HEK293T (cell line): ENCODE measurements around the gene VMP1.
"Not testable (repeated sequence)": the region's sequence is repeated elsewhere in the genome, so short reads cannot be mapped to it uniquely, and the experiment has no call there.

Experiments
- CTCF ChIA-PET: fragments of 350-600 bp; formaldehyde crosslinking; extraction: SDS; loops from one replicate; lab custom pipeline; 2021; ENCODE audit warnings: antibody characterized with exemption, inconsistent platforms; lab: Yijun Ruan, JAX
- POLR2A ChIA-PET: fragments of 350-600 bp; formaldehyde crosslinking; extraction: SDS; loops from one replicate; lab custom pipeline; 2020; ENCODE audit warnings: antibody characterized with exemption, inconsistent platforms; lab: Yijun Ruan, JAX
- DNase-seq: peaks from one replicate; pipeline ENCODE4 v3.0.0; 2012; ENCODE audit warnings: mixed read lengths; ENCODE audit errors: extremely low spot score
- ARNT ChIP-seq: fragments of 450-650 bp; IDR thresholded peaks from 2 replicates; pipeline ENCODE4 v1.6.1; 2017; ENCODE audit warnings: mild to moderate bottlenecking
- BHLHE40 ChIP-seq: fragments of 450-650 bp; IDR thresholded peaks from 2 replicates; pipeline ENCODE4 v1.6.1; 2016; ENCODE audit warnings: mild to moderate bottlenecking, moderate library complexity, borderline replicate concordance
- CTBP1 ChIP-seq: fragments of 450-650 bp; IDR thresholded peaks from 2 replicates; pipeline ENCODE4 v1.6.1; 2016; ENCODE audit warnings: borderline replicate concordance
- ELF4 ChIP-seq: fragments of 450-650 bp; IDR thresholded peaks from 2 replicates; pipeline ENCODE4 v1.6.1; 2017; ENCODE audit warnings: antibody characterized with exemption
- FOXA1 ChIP-seq: fragments of 450-650 bp; IDR thresholded peaks from 2 replicates; pipeline ENCODE4 v1.6.1; 2016; ENCODE audit warnings: mild to moderate bottlenecking
- FOXK2 ChIP-seq: fragments of 450-650 bp; IDR thresholded peaks from 2 replicates; pipeline ENCODE4 v1.6.1; 2016; ENCODE audit warnings: mild to moderate bottlenecking
- FOXM1 ChIP-seq: fragments of 450-650 bp; IDR thresholded peaks from 2 replicates; pipeline ENCODE4 v1.6.1; 2017; ENCODE audit warnings: mild to moderate bottlenecking, borderline replicate concordance
- HDGF ChIP-seq: fragments of 450-650 bp; IDR thresholded peaks from 2 replicates; pipeline ENCODE4 v1.6.1; 2017; ENCODE audit warnings: antibody characterized with exemption, borderline replicate concordance
- L3MBTL2 ChIP-seq: fragments of 450-650 bp; conservative IDR thresholded peaks from 2 replicates; pipeline ENCODE4 v1.6.1; 2016; ENCODE audit warnings: mild to moderate bottlenecking
- LEF1 ChIP-seq: fragments of 450-650 bp; IDR thresholded peaks from 2 replicates; pipeline ENCODE4 v1.6.1; 2017; ENCODE audit warnings: mild to moderate bottlenecking, borderline replicate concordance
- NFRKB ChIP-seq: fragments of 450-650 bp; IDR thresholded peaks from 2 replicates; pipeline ENCODE4 v1.6.1; 2016; ENCODE audit warnings: mild to moderate bottlenecking, moderate library complexity
- SP1 ChIP-seq: fragments of 450-650 bp; IDR thresholded peaks from 2 replicates; pipeline ENCODE4 v1.6.1; 2017
- SUZ12 ChIP-seq: fragments of 450-650 bp; IDR thresholded peaks from 2 replicates; pipeline ENCODE4 v1.6.1; 2016; ENCODE audit warnings: mild to moderate bottlenecking
- TARDBP ChIP-seq: fragments of 450-650 bp; IDR thresholded peaks from 2 replicates; pipeline ENCODE4 v1.6.1; 2016
- ZNF384 ChIP-seq: fragments of 450-650 bp; IDR thresholded peaks from 2 replicates; pipeline ENCODE4 v1.6.1; 2016
- TF ChIP-seq, protein P1 (sequence below): fragments of 450-650 bp; IDR thresholded peaks from 2 replicates; pipeline ENCODE4 v1.6.1; 2016

Gene VMP1

GRCh38 chr17:59778996-59779395 is 71.5 kb downstream of the VMP1 start:
- DNase-seq: no peak
- TF ChIP-seq HDGF (no peak), FOXA1 (no peak), BHLHE40 (no peak), LEF1 (no peak), NFRKB (no peak), FOXM1 (no peak), ZNF384 (no peak), CTBP1 (no peak), TARDBP (no peak), FOXK2 (no peak), SUZ12 (no peak), SP1 (no peak), ARNT (no peak)
- TF ChIP-seq, protein P1, sequence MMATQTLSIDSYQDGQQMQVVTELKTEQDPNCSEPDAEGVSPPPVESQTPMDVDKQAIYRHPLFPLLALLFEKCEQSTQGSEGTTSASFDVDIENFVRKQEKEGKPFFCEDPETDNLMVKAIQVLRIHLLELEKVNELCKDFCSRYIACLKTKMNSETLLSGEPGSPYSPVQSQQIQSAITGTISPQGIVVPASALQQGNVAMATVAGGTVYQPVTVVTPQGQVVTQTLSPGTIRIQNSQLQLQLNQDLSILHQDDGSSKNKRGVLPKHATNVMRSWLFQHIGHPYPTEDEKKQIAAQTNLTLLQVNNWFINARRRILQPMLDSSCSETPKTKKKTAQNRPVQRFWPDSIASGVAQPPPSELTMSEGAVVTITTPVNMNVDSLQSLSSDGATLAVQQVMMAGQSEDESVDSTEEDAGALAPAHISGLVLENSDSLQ: no peak
- POLR2A ChIA-PET: no interaction called here
- CTCF ChIA-PET: no interaction called here

GRCh38 chr17:59779521-59779920 is 72.1 kb downstream of the VMP1 start:
- POLR2A ChIA-PET: no interaction called here
- DNase-seq: no peak
- TF ChIP-seq ELF4 (no peak), BHLHE40 (no peak), LEF1 (no peak), HDGF (no peak), FOXK2 (no peak), TARDBP (no peak), SUZ12 (no peak), CTBP1 (no peak), SP1 (no peak)
- CTCF ChIA-PET: no interaction called here

- POLR2A ChIA-PET, CTCF ChIA-PET, DNase-seq: not testable (repeated sequence)
Measured at GRCh38 chr17:59780548-59780947, 73.1 kb downstream of the VMP1 start.

DNA sequence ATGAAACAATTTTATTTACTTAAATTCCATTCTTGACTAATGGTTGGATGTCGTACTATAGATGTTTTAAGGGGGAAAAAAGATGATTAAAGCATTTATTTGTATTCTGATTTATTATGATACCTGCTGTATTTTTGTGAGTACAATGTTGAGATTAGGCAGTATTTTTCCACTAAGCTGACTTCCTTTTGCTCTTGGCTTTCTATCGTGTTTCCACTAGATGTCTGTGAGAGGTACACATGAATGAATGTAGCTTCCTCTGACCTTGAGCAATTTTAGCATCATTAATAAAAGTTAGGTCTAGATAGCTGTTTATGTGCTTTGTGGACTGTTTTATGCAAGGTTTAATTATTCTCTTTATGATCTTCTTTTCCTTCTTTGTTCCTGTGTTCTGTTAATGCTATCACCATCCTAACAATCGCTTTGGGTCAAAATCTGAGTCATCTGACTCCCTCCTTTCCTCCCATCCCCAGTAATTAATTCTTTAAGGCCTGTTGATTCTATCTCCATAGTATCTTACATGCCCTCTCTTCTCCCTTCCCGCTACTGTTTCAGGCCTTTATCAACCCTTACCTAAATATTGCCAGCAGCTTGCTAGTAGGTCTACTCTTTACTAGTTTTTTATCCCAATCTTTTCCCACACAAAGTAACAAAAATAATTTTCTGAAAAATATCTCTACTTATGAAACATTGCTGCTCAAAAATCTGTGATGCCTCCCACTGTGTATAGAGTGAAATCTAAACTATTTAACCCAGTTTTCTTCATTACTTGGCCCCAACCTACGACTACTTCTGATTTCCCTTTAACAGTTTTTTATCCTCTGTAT is 76.0 kb downstream of the VMP1 start:
- POLR2A ChIA-PET: interaction anchor here (0.8 to 1.8 kb wide), 7 partner anchors 9 to 76 kb away, joined by 3 to 10 read pairs (median 3); partner anchors contain the start of genes PTRH2 and VMP1
- no peak for DNase-seq
- CTCF ChIA-PET: interaction anchor here (0.5 to 0.8 kb wide), 3 partner anchors 21 to 45 kb away, joined by 3 to 4 read pairs (median 4); no protein-coding TSS in a partner anchor
- no peak for TF ChIP-seq ZNF384
- TF ChIP-seq TARDBP: no peak
- TF ChIP-seq CTBP1: 0 out of 2 replicates have a peak, but pooled peaks have one; percentile 23
- TF ChIP-seq SUZ12: no peak
- TF ChIP-seq FOXM1: no peak
- TF ChIP-seq NFRKB: no peak
- TF ChIP-seq HDGF: no peak
- TF ChIP-seq, protein P1: no peak
- TF ChIP-seq SP1: no peak

DNA sequence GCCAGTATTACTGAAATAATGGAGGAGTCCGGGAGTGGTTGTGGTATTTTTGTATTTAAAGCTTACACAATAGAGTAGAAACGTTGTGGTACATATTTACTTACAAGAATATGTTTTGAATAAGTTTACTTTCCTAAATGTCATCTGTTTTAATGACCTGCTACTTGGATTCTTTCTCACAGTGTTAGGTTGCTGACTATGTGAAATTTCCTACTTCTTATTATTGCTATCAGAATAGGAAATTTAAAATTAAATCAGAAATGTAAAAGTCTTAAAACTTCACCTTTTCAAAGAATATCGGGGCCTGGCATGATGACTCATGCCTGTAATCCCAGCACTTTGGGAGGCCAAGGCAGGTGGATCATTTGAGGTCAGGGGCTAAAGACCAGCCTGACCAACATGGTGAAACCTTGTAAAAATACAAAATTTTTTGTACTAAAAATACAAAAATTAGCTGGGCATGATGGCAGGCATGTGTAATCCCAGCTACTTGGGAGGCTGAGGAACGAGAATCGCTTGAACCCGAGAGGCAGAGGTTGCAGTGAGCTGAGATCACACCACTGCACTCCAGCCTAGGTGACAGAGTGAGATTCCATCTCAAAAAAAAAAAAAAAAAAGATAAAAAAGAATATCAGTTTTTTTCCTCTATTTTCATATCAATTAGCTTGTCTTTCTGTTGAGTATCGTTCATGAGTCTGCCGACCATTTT is 77.8 kb downstream of the VMP1 start:
- TF ChIP-seq FOXK2: no peak
- no peak for TF ChIP-seq BHLHE40
- TF ChIP-seq L3MBTL2: no peak
- ChIA-PET POLR2A (interaction anchor here (0.6 to 1.6 kb wide), 4 partner anchors 48 to 107 kb away, joined by 3 to 5 read pairs (median 4); partner anchors contain the start of genes PTRH2, RPS6KB1, TUBD1 and VMP1), CTCF (interaction anchor here (0.6 to 0.7 kb wide), 3 partner anchors 32 to 520 kb away, joined by 3 read pairs; no protein-coding TSS in a partner anchor)
- no peak for DNase-seq

GRCh38 chr17:59786213-59786535 is 78.7 kb downstream of the VMP1 start:
- no peak for DNase-seq
- TF ChIP-seq SP1 (no peak), FOXM1 (no peak), CTBP1 (no peak), BHLHE40 (no peak), FOXK2 (no peak), NFRKB (no peak), ARNT (no peak), ELF4 (no peak), HDGF (no peak), FOXA1 (no peak), SUZ12 (no peak), L3MBTL2 (no peak), LEF1 (no peak), ZNF384 (no peak), TARDBP (no peak)
- TF ChIP-seq, protein P1: no peak
- POLR2A ChIA-PET: interaction anchor here (0.9 to 1.1 kb wide), 5 partner anchors 12 to 79 kb away, joined by 3 to 11 read pairs (median 7); partner anchors contain the start of genes PTRH2 and VMP1
- CTCF ChIA-PET: interaction anchor here (0.7 kb wide), 1 partner anchor 59 kb away, joined by 3 read pairs; no protein-coding TSS in a partner anchor
